GM21529 (cell line): Measurements from ENCODE around the gene NR1D1.

ENCODE experiments used
- ATAC-seq: cut with Tn5 transposase; IDR thresholded peaks from one replicate; pipeline ENCODE4 v1.9.1; 2021; ENCODE audit not compliant: unreplicated experiment

Gene NR1D1

GRCh38 chr17:40076591-40076990, 23.8 kb downstream of the NR1D1 start:
- ATAC-seq: no peak

GRCh38 chr17:40075942-40076498, 24.4 kb downstream of the NR1D1 start:
- ATAC-seq: no peak

DNA sequence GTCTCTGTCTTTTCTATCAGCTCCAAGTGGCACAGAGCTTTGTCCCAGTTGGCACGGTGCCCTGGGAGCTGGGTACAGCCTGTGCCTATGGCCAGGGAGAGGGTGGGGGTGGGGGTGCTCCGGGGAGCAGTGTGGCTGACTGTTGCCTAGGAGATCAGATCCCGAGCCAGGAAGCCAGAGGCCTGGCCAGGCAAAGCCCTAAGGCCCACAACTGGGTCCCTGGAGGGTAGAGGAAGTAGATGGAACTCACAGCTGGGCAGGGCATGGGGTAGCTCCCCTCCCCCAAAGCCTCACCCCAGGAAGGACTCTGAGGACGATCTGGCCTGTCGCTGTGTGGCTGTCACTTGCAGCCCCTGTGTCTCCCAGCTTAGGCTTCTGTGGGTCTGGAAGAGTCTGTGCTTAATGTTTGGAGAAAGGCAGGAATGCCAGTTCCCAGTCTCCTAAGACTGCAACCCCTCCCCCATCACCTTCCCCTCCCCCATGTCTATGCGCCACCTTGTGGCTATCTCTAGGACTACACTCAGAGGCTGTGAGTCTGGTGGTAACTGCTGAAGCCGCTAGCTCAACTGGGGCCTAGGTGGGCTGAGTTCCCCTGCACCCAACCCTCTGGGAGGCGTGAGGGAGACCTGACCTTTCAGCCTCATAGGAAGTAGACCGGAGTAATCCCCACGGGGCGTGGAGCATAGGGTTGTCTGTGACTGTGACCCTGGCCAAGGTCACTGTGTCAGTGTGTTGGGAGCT, 25.0 kb downstream of the NR1D1 start:
- no peak for ATAC-seq

DNA sequence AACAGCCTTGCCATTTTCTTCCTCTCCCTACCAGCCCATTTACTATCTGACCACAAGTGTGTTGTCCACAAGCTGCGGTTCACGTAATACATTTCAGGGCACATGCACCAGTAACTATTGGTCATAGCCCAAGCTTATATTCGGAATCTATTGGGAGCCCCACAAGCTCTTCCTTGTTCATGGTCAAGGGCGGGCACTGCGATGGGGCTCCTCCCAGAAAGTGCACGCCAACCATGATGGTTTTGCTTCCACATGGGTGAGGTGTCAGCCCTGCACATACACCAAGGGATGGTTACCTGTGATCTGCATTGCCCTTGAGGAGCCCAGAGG, 25.6 kb downstream of the NR1D1 start:
- ATAC-seq: no peak

GRCh38 chr17:40074175-40074512, 26.2 kb downstream of the NR1D1 start:
- ATAC-seq: no peak

DNA sequence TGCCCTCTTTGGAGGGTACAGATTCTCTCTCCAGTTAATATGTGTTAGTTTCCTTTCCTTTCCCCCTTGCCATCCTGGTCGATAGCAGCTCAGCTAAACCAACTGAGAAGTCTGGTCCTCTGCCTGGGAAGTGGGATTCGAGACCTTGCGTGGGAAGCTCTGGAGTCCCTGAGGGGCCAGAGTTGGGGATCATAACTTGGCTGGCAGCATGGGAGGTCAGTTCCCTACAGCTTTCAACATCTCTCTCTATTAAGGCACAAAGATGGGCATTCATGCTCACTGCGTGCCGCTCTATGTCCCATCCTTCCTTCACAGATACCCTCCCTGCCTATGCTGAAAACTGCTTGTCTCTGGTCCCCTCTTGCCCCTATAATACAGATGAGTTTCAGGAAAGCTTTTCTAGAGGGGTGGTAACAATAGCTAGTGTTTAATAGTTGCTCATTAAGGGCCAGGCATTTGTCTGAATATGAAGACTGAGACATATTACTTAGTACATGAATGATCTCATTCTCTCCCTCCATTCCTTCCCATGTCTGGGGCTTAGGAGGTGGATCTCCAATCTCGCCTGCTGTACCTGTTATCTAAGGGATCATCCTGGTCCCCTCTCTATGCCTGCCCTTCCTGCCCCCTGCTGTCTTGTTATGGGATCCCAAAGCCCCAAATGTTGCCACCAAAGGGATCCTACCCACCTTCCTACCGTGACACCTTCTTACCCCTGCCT, 26.8 kb downstream of the NR1D1 start:
- ATAC-seq: no peak

- no peak for ATAC-seq
Measured at GRCh38 chr17:40072735-40073346, 27.5 kb downstream of the NR1D1 start.

DNA sequence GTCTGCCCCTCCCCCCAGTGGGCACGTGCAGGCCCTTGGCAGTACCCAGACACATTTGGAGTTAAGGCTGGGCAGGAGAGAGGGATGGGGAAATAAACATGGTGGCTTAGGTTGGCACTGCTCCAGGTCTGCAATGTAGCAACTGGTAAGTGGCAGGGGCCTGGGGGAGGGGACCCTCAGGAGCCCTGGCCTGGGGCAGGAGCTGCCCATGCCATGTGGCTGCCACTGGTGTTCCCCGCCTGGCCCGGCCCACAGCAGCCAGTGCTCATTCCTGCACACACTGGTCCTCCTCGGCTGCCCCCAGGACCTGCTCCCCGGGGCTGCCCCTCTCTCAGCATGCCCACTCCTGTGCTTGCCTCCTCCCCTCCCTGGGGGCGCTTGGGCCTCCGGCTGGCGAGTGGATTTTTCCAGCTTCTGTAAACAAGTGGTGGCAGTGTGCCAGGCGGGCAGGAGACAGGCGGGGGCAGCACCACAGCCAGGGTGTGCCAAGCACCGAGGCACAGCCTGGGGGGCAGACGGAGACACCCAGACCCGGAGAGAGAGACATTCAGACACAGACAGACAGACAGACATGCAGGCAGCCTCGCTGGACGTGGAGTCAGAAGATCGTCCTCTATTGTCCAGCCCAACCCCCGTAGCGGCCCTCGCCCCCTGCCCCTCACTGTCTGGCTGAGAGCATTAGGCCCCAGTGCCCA, 28.2 kb downstream of the NR1D1 start:
- no peak for ATAC-seq

- ATAC-seq: no peak
Measured at GRCh38 chr17:40071313-40072039, 28.9 kb downstream of the NR1D1 start.

DNA sequence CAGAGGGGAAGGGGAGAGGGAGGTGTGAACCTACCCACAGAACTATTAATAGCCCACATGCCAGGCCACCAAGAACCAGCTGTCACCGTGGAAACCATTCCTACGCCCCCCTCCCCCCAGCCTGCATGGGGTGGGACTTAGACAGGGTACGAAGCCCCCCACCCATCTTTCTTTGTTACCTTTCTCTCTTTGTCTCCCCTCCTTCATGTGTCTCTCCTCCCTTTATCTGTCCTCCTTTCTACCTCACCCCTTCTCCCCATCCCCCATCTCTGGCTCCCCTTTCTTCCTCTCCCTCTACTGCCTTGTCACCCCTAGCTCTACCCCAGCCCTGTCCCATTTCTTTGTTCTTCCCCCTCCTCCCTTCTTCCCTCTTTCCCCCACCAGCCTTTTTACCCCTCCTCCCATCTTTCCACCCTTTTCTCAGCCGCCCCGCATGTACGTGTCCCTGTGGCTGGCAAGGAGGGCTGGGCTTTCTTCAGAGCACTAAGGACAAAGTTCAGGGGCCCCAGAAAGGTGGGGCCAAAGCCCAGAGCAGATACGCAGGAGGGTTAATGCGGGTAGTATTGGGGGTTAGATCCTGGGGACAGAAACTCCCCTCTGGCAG, 29.6 kb downstream of the NR1D1 start:
- ATAC-seq: no peak

DNA sequence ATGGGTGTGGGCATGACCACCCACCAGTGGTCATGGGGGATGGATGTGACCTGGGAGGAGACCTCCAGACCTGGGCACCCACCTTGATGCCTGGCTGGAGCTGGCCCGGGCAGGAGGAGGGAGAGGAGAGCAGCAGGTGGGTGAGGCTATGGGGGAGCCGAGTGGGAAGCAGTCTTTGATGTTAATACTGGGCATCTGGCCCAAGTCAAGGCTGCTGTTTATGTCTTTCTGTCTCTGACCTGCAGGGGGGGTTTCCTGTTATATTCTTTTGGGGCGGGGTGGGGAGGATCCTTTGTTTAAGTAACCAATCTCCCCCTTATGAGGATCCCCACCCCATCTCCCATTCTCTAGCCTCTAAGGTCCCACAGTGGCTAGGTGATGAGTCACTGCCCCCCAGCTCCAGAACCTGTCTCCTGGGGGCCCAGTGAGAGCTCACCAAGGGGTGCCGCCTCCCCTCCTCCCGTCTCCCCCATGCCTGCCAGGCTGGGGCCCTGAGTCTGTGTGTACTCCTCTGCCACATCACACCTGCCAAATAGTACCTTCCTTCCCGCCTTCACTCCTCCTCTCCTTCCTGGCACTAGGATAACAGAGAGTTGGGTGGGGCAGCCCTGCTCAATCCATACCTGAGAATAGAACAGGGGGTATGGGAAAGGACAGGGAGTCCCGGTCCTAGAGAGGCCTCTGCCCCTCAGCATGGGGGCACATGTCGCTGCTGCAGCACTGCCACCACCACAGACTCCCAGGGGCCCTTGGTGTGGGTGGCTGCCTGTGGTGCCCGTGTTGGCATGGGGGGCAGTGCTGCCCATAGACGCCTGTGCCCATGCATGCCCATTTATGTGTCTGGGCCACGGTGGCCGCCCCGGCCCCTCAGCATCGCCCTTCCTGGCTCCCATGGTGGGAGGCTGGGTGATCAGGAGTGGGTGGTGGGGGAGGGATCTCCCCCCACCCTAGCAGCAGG, 30.4 kb downstream of the NR1D1 start:
- ATAC-seq: no peak

DNA sequence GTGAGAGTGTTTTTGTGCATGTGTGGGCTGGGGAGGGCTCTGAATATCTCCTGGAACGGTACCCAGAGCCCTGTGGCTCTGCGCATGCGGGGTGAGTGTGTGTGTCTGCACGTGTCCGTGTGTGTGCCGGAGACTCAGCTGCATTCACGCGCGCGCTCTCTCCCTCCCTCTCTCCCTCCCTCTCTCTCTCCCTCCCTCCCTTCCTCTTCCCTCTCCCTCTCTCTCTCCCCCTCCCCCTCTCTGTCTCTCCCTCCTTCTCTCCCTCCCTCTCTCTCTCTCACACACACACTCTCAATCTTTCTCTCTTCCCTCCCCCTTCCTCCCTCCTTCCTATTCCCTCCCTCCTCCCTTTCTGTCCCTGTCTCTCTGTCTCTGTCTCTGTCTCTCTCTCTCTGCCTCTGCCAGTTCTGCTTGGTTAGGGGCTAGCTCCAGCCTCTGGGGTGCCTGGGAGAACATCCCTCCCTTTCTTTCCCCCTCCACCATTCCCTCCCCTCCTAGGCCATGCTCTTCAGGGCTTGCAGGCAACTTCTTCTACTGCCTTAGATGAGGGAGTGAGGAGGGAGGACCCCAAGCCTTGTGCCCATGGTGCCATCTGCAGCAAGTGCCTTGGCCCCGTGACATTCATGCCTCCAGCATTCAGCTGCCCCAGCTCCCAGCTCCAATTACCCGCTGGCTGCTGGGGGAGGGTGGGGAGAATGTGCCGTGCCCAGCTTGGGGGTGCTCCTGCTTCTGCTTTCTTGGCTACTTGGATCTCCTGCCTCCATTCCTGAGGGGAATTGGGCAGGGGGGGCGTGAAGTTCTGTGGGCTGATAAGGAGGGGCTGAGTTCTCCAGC, 31.3 kb downstream of the NR1D1 start:
- no peak for ATAC-seq

DNA sequence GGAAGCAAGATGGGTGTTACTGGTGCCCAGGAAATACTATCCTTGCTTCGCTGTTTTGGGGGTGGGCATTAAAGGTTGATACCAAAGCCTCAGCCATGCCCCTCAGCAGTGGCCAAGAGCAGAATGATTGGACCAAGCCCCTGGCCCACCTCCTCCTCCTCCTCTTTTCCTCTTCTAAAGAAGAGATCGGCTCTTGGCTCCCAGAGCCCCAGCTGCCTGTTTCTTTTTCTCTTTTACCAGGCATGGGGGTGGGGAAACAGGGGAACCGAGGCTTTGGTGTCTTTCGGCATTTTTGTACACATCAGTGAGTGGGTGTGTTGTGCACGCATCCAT, 31.8 kb downstream of the NR1D1 start:
- ATAC-seq: no peak

DNA sequence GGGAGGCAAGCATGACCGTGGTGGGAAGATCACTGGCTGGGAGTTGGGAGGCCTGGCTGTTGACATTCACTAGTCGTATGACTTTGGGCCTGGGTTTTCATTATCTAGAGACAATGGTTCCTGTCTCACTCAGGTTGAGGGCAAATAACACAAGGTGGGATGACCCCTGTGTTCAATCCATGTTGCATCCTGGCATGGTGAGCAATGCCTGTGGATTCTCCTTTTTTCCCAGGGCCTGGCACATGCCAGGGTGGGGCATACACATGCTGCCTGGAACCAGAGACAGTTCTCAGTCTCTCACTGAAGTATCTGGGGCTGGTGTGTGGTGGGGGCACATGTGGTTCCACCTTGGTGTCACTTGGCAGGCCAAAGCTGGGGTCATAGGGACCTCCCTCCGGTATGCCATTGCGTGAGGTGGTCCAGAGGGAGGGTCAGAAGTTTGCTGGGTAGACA, 32.2 kb downstream of the NR1D1 start:
- ATAC-seq: no peak

GRCh38 chr17:40067710-40068109, 32.7 kb downstream of the NR1D1 start:
- ATAC-seq: no peak

DNA sequence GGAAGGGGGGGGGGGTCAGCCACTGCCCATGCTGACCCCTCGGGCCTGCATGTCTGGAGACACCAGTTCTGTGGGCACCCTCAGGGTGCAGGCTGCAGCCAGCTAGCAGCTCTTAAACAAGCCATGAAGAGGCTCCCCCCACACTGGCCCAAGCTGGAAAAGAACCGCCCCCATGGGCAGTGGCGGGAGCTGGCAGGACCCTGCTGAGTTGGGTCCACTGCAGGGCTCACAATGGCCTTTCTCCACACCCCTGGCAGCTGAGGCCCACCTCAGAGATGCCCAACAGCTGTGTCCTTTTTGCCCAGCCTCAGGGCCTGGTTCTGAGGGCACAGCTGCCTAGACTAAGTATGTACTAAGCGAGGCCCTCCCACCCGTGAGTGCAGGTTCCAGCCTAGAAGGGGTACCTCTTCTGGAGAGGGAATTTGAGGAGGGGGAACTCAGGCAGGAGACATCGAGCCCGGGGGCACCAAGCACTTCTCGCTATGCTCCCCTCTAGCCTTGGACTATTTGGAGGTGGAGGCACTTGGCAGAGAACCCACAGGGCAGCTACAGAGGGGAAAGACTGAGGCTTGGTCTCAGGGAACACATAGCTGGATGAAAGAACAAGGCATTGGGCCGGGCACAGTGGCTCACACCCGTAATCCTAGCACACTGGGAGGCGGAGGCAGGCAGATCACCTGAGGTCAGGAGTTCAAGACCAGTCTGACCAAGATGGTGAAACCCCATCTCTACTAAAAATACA, 34.4 kb downstream of the NR1D1 start:
- no peak for ATAC-seq

DNA sequence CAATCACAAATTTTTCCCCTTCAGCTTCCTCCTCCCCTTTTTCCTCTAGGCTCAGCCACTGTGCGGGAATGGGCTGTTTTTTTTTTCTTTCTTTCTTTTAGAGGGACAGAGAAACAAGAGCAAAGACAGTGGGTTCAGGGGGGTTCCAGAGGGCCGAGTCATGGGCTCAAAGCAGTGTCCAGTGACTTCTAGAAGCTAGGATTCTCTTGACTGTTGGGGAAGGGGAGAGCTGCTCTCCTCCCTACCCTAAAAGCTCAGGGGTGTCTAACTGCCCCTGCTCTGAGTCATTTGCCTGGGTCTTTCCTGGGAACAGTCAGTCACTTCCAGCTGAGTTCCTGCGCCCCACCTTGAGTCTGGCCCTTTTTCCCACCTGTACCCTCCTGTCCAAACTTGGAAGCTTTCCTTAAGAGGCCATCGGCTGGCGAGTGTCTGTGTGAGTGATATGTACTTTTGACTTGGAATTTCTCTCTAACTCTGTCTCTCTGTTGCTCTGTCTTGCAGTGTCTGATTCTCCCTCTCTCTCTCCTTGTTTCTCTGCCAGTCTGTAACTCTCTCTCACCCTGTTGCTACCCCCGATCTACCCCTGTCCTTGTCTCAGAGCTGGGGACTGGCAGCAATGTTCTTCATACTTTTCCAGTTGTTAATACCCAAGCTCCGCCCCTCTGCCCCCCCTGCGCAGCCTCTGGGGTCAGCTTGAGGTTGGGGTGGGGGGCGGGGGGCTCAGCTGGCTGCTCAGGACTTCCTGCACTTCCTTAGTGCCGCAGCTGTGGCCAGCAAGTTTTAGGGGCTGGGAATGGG, 35.2 kb downstream of the NR1D1 start:
- no peak for ATAC-seq
